A673 (cell line): ENCODE measurements around the gene MAPK8.

Source experiments
- EZH2 ChIP-seq: fragments of 200-600 bp; sonication (generic); IDR thresholded peaks from 2 replicates; pipeline ENCODE4 v1.6.1; 2017; ENCODE audit warnings: borderline replicate concordance, low read depth, mild to moderate bottlenecking, mixed read lengths, antibody characterized with exemption, low read length; ENCODE audit not compliant: poor library complexity, severe bottlenecking
- TF ChIP-seq, protein P1 (sequence below): fragments of 300-800, 200-600 bp; sonication (generic); conservative IDR thresholded peaks from 2 replicates; pipeline ENCODE4 v1.5.1; 2017; ENCODE audit warnings: low read depth, mild to moderate bottlenecking, antibody characterized with exemption, low read length, moderate library complexity, mixed read lengths

DNA sequence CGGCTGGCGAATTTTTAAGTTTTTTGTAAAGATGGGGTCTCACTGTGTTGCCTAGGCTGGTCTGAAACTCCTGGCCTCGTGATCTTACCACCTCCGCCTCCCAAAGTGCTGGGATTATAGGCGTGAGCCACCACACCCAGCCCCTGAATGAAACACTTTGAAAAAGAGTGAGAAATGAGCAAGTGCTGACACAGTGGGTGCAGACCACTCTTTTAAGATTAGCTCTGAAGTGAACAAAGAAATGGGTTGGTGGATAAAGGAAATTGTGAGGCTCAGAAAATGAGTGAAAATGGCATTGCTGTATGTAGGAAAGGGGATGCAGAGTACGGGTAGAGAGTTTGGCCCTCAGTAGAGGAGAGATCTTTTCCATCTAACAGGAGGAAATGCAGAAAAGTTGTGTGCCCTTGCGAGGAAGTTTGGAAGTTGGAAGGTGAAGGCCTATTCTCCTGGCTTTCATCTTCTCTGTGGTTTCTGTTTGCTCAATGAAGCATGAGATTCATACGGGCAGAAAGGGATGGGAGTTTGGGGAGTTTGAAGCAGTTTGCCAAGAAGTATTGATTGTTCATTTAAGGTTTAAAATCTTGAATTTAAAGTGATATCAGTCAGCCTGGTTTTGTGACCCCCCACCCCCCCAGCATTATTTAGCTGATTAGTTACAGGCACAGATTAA, 11.0 kb downstream of the MAPK8 start:
- TF ChIP-seq, protein P1, sequence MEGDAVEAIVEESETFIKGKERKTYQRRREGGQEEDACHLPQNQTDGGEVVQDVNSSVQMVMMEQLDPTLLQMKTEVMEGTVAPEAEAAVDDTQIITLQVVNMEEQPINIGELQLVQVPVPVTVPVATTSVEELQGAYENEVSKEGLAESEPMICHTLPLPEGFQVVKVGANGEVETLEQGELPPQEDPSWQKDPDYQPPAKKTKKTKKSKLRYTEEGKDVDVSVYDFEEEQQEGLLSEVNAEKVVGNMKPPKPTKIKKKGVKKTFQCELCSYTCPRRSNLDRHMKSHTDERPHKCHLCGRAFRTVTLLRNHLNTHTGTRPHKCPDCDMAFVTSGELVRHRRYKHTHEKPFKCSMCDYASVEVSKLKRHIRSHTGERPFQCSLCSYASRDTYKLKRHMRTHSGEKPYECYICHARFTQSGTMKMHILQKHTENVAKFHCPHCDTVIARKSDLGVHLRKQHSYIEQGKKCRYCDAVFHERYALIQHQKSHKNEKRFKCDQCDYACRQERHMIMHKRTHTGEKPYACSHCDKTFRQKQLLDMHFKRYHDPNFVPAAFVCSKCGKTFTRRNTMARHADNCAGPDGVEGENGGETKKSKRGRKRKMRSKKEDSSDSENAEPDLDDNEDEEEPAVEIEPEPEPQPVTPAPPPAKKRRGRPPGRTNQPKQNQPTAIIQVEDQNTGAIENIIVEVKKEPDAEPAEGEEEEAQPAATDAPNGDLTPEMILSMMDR = no peak
- TF ChIP-seq EZH2 = no peak
